Measurements from ENCODE around the gene PEX11G.

GRCh38 chr19:7461841-7462629 lies 26.8 kb downstream of the PEX11G start:
- TF ChIP-seq, protein P1, sequence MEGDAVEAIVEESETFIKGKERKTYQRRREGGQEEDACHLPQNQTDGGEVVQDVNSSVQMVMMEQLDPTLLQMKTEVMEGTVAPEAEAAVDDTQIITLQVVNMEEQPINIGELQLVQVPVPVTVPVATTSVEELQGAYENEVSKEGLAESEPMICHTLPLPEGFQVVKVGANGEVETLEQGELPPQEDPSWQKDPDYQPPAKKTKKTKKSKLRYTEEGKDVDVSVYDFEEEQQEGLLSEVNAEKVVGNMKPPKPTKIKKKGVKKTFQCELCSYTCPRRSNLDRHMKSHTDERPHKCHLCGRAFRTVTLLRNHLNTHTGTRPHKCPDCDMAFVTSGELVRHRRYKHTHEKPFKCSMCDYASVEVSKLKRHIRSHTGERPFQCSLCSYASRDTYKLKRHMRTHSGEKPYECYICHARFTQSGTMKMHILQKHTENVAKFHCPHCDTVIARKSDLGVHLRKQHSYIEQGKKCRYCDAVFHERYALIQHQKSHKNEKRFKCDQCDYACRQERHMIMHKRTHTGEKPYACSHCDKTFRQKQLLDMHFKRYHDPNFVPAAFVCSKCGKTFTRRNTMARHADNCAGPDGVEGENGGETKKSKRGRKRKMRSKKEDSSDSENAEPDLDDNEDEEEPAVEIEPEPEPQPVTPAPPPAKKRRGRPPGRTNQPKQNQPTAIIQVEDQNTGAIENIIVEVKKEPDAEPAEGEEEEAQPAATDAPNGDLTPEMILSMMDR (IDR thresholded peaks at IDR 0.05 in 4 of 5, conservative IDR thresholded peaks at IDR 0.05 in 1 of 5): no peak
- no peak for TF ChIP-seq POLR2A (IDR thresholded peaks at IDR 0.05)

Measured in gastrocnemius medialis (tissue), 4 donors.